Keratinocyte (primary cell): Measurements from ENCODE around the gene PALD1. TPM values are rescaled to one million over a fixed set of nuclear protein-coding genes. Genes with fewer than 3 reads are reported as not detected.

Source experiments
- DNase-seq: peaks from one replicate; pipeline ENCODE4 v3.0.0-alpha.2; 2011; ENCODE audit warnings: low read depth, missing footprints, low spot score
- FAIRE-seq: peaks from 2 replicates; lab custom pipeline; 2011; peaks lifted over from hg19 to GRCh38; lab: Jason Lieb, UNC
- H2AFZ ChIP-seq: 2 replicates; pipeline ENCODE4 v1.6.0; 2012; ENCODE audit warnings: low read length, control low read depth, inconsistent platforms; ENCODE audit not compliant: control insufficient read depth
- H3K27ac ChIP-seq: 2 replicates; pipeline ENCODE4 v1.5.1; 2011; ENCODE audit warnings: low read length; ENCODE audit not compliant: control insufficient read depth, insufficient read depth
- H3K27me3 ChIP-seq: 3 replicates; pipeline ENCODE4 v1.6.0; 2011; ENCODE audit warnings: low read length; ENCODE audit not compliant: control insufficient read depth, insufficient read depth; ENCODE audit errors: extremely low read depth
- H3K36me3 ChIP-seq, 2 experiments: 2 replicates in 1 of 2; 3 replicates in 1 of 2; pipeline ENCODE4 v1.5.1; 2011; ENCODE audit warnings: low read length in 2 of 2, mild to moderate bottlenecking in 1 of 2; ENCODE audit not compliant: control insufficient read depth in 2 of 2, insufficient read depth in 2 of 2; ENCODE audit errors: extremely low read depth in 1 of 2
- H3K4me1 ChIP-seq: 3 replicates; pipeline ENCODE4 v1.5.1; 2011; ENCODE audit warnings: low read length; ENCODE audit not compliant: control insufficient read depth, insufficient read depth; ENCODE audit errors: extremely low read depth
- H3K4me2 ChIP-seq: 3 replicates; pipeline ENCODE4 v1.6.0; 2011; ENCODE audit warnings: low read depth, low read length; ENCODE audit not compliant: control insufficient read depth, insufficient read depth; ENCODE audit errors: extremely low read depth
- H3K4me3 ChIP-seq, 3 experiments: fragments of 200-600 bp in 1 of 3; sonication (generic) in 1 of 3; 2 replicates in 2 of 3; 3 replicates in 1 of 3; pipeline ENCODE4 v1.5.1; 2011 to 2016; ENCODE audit warnings: low read length in 3 of 3, mild to moderate bottlenecking in 3 of 3, control low read depth in 2 of 3, inconsistent platforms in 1 of 3, low read depth in 1 of 3, mixed read lengths in 1 of 3, mixed run types in 1 of 3, moderate library complexity in 1 of 3; ENCODE audit not compliant: control insufficient read depth in 2 of 3, insufficient read depth in 2 of 3; ENCODE audit errors: extremely low read depth in 1 of 3
- H3K79me2 ChIP-seq: 2 replicates; pipeline ENCODE4 v1.6.0; 2012; ENCODE audit warnings: low read length; ENCODE audit not compliant: control insufficient read depth, insufficient read depth
- H3K9ac ChIP-seq: 3 replicates; pipeline ENCODE4 v1.6.0; 2011; ENCODE audit warnings: low read length; ENCODE audit not compliant: control insufficient read depth, insufficient read depth; ENCODE audit errors: extremely low read depth
- H3K9me1 ChIP-seq: 3 replicates; pipeline ENCODE4 v1.6.0; 2011; ENCODE audit warnings: low read length; ENCODE audit not compliant: control insufficient read depth, insufficient read depth; ENCODE audit errors: extremely low read depth
- H3K9me3 ChIP-seq: 2 replicates; pipeline ENCODE4 v1.5.1; 2012; ENCODE audit warnings: low read depth, low read length; ENCODE audit not compliant: control insufficient read depth
- H4K20me1 ChIP-seq: 3 replicates; pipeline ENCODE4 v1.6.0; 2011; ENCODE audit warnings: low read length; ENCODE audit not compliant: control insufficient read depth, insufficient read depth; ENCODE audit errors: extremely low read depth
- EZH2 ChIP-seq: IDR thresholded peaks from one replicate; pipeline ENCODE4 v1.6.1; 2012; ENCODE audit warnings: inconsistent platforms, mild to moderate bottlenecking, low read length, moderate library complexity
- dilution Hi-C: fragments of 300-500 bp; cut with MboI; formaldehyde crosslinking; loops from one replicate; pipeline ENCODE4 v1.7.0; 2020; ENCODE audit warnings: low sequenced_read_pairs; ENCODE audit not compliant: extremely low pct_ligation_motif_present
- polyA plus RNA-seq, 5 experiments: library from polyadenylated mRNA; depleted of rRNA in 3 of 5; stranded (reverse) in 3 of 5; stranded (forward) in 1 of 5; unstranded in 1 of 5; fragments of >200 nt; gene quantifications; 1 replicate in 1 of 5; 2 replicates in 3 of 5; 3 replicates in 1 of 5; pipeline versions ENCODE4 v1.2.1 to v1.2.3, GENCODE V29; 2011 to 2012; ENCODE audit warnings: missing spikeins in 2 of 5, low read depth in 1 of 5, low replicate concordance in 1 of 5
- TF ChIP-seq, protein P1 (sequence below), 3 experiments: IDR thresholded peaks in 1 of 3; conservative IDR thresholded peaks in 1 of 3; optimal IDR thresholded peaks in 1 of 3; 2 replicates in 2 of 3; 3 replicates in 1 of 3; pipeline versions ENCODE3 to v1.5.1; 2011; ENCODE audit warnings: low read length in 3 of 3, mild to moderate bottlenecking in 3 of 3, moderate library complexity in 2 of 3, control low read depth in 1 of 3, inconsistent platforms in 1 of 3; ENCODE audit not compliant: insufficient read depth in 2 of 3; ENCODE audit errors: extremely low read depth in 1 of 3

Gene PALD1
- polyA plus RNA-seq, 1 donor (not counting 4 experiments of a cell fraction or from before 2014, with no cell fraction given), result 0.83 TPM

DNA sequence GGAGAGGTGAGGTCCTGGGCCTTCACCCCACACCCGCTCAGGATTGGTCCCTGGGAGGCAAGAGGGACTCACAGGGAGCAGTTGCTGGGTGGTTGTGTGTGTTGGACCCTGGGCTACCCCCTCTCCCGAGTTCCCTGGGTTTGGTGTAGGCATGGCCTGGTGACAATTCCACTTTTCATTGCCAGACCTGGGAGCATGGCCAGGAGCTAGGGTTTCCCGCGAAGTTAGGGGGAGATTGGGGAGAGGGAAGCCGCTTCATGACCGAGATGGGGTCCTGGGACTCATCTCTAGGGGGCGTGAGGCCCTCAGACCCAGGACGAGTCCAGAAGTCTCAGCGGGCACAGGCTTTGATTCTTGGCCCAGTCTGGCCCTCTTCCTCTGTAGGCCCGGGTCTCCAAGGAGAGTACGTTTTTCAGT lies 606 bp downstream of the PALD1 start:
- Histone ChIP-seq H3K4me3 (peak overlapping the region; percentile 25 to 52 (median 36)), H3K36me3 (no peaks in the 10 kb centered on the region), H3K9me1 (no peaks in the 10 kb centered on the region), H4K20me1 (peaks cover 5% of the 10 kb centered on the region), H3K9ac (no peak overlapping the region), H3K9me3 (no peaks in the 10 kb centered on the region), H3K27ac (no peak overlapping the region), H3K4me1 (peaks cover 36% of the 10 kb centered on the region), H3K79me2 (no peaks in the 10 kb centered on the region), H2AFZ (no peak overlapping the region), H3K27me3 (peaks cover 2% of the 10 kb centered on the region), H3K4me2 (peak overlapping the region; percentile 79)
- no peak for TF ChIP-seq EZH2
- TF ChIP-seq, protein P1, sequence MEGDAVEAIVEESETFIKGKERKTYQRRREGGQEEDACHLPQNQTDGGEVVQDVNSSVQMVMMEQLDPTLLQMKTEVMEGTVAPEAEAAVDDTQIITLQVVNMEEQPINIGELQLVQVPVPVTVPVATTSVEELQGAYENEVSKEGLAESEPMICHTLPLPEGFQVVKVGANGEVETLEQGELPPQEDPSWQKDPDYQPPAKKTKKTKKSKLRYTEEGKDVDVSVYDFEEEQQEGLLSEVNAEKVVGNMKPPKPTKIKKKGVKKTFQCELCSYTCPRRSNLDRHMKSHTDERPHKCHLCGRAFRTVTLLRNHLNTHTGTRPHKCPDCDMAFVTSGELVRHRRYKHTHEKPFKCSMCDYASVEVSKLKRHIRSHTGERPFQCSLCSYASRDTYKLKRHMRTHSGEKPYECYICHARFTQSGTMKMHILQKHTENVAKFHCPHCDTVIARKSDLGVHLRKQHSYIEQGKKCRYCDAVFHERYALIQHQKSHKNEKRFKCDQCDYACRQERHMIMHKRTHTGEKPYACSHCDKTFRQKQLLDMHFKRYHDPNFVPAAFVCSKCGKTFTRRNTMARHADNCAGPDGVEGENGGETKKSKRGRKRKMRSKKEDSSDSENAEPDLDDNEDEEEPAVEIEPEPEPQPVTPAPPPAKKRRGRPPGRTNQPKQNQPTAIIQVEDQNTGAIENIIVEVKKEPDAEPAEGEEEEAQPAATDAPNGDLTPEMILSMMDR (optimal IDR thresholded peaks at IDR 0.05 in 1 of 3, IDR thresholded peaks at IDR 0.05 in 1 of 3, conservative IDR thresholded peaks at IDR 0.05 in 1 of 3; ENCODE audit: extremely low read depth in 1 of 3, insufficient read depth in 2 of 3, low read length in 3 of 3), result no peak
- no peak for DNase-seq
- dilution Hi-C loops, result no loop called here
- FAIRE-seq, result no peak

DNA sequence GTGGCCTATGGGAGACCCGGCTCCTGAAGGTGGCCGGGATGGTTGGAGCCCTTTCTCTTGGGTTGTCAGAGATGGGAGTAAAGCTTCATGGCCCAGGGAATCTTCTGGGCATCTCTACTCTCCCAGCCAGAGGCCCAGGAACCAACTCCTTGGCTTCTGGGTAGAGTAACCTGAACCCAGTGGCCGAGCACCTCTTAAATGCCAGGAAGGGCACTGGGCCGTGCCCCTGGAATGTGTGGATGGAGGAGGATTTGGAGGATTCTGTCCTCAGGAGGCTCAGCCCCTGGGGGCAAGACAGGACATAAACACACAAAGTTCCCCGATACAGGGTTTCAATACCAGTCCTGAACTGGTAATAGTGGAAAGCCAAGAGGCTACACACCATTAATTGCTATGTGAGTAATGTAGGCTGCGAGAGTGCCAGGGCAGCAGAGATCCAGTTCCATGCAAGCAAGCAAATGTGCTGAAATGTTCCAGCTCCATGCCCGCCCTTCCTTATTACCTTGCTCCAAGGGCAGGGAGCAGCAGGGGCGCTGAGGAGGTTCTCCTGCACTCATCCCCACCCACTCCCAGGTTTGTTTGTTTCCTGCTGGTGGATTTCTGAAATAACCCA lies 1.2 kb downstream of the PALD1 start:
- H3K4me3 ChIP-seq, result no peak overlapping the region
- no peaks in the 10 kb centered on the region for H3K9me3 ChIP-seq
- peaks cover 2% of the 10 kb centered on the region for H3K27me3 ChIP-seq
- dilution Hi-C loops, result no loop called here
- H3K79me2 ChIP-seq, result no peaks in the 10 kb centered on the region
- no peak overlapping the region for H3K27ac ChIP-seq
- H3K4me1 ChIP-seq, result peaks cover 34% of the 10 kb centered on the region
- FAIRE-seq (no peak), DNase-seq (no peak)
- H3K4me2 ChIP-seq, result no peak overlapping the region
- H3K36me3 ChIP-seq, result no peaks in the 10 kb centered on the region
- H3K9me1 ChIP-seq, result no peaks in the 10 kb centered on the region
- H2AFZ ChIP-seq, result no peak overlapping the region
- no peak for TF ChIP-seq EZH2
- TF ChIP-seq, protein P1 (optimal IDR thresholded peaks at IDR 0.05 in 1 of 3, IDR thresholded peaks at IDR 0.05 in 1 of 3, conservative IDR thresholded peaks at IDR 0.05 in 1 of 3; ENCODE audit: extremely low read depth in 1 of 3, insufficient read depth in 2 of 3, low read length in 3 of 3), result no peak
- peaks cover 5% of the 10 kb centered on the region for H4K20me1 ChIP-seq
- no peak overlapping the region for H3K9ac ChIP-seq
